Measurements from ENCODE around the gene EN1. TPM values are rescaled to one million over a fixed set of nuclear protein-coding genes. Genes with fewer than 3 reads are reported as not detected.

Gene EN1
- total RNA-seq, 1 experiment from 2014 or later = not detected

GRCh38 chr2:118841828-118842461 is 5.5 kb downstream of the EN1 start:
- Histone ChIP-seq H3K9me2 (ENCODE audit: insufficient read depth) (no peaks in the 10 kb centered on the region), H3K9me3 (ENCODE audit: control insufficient read depth in 1 of 2, insufficient read depth in 1 of 2, low read depth in 1 of 2, low read length in 2 of 2) (no peaks in the 10 kb centered on the region), H3K4me2 (ENCODE audit: low read length) (no peak overlapping the region), H3K9ac (ENCODE audit: low read length) (no peak overlapping the region), H3K79me2 (ENCODE audit: insufficient read depth, low read length) (no peaks in the 10 kb centered on the region), H3K4me3 (replicated peaks in 1 of 2; ENCODE audit: low read depth in 1 of 2, low read length in 2 of 2) (no peak overlapping the region), H3K27ac (ENCODE audit: low read depth, low read length) (no peak overlapping the region), H2AFZ (ENCODE audit: low read depth, low read length, poor library complexity, severe bottlenecking) (no peak overlapping the region), H4K20me1 (ENCODE audit: insufficient read depth) (no peaks in the 10 kb centered on the region), H3K4me1 (ENCODE audit: control insufficient read depth in 1 of 2, insufficient read depth in 2 of 2, low read length in 2 of 2) (no peaks in the 10 kb centered on the region), H3K27me3 (ENCODE audit: insufficient read depth, low read length) (no peaks in the 10 kb centered on the region), H3K36me3 (ENCODE audit: control insufficient read depth in 1 of 2, insufficient read depth in 2 of 2, low read length in 2 of 2) (no peaks in the 10 kb centered on the region)
- BruUV-seq (replicated peaks) = no TSS peak
- TF ChIP-seq EZH2phosphoT487 (IDR thresholded peaks at IDR 0.05; ENCODE audit: borderline replicate concordance) = no peak
- TF ChIP-seq ZFX (IDR thresholded peaks at IDR 0.05) = no peak
- TF ChIP-seq CEBPB (IDR thresholded peaks at IDR 0.05; ENCODE audit: low read depth) = no peak
- no peak for TF ChIP-seq POLR2A (IDR thresholded peaks at IDR 0.05; ENCODE audit: borderline replicate concordance, extremely low read depth, insufficient read depth, insufficient read length)
- TF ChIP-seq SIN3A (IDR thresholded peaks at IDR 0.05; ENCODE audit: low read depth) = no peak
- TF ChIP-seq TCF7L2 (IDR thresholded peaks at IDR 0.05; ENCODE audit: borderline replicate concordance, extremely low read depth, insufficient read depth, insufficient read length) = no peak
- TF ChIP-seq RAD21 (IDR thresholded peaks at IDR 0.05; ENCODE audit: low read depth) = no peak
- TF ChIP-seq FOSL1 (IDR thresholded peaks at IDR 0.05; ENCODE audit: low read depth) = no peak
- TF ChIP-seq, protein P1, sequence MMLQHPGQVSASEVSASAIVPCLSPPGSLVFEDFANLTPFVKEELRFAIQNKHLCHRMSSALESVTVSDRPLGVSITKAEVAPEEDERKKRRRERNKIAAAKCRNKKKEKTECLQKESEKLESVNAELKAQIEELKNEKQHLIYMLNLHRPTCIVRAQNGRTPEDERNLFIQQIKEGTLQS (IDR thresholded peaks at IDR 0.05) = no peak
- no peak for TF ChIP-seq SRF (IDR thresholded peaks at IDR 0.05; ENCODE audit: low read depth)
- TF ChIP-seq, protein P2, sequence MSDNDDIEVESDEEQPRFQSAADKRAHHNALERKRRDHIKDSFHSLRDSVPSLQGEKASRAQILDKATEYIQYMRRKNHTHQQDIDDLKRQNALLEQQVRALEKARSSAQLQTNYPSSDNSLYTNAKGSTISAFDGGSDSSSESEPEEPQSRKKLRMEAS (IDR thresholded peaks at IDR 0.05) = no peak
- TF ChIP-seq POLR2AphosphoS5 (IDR thresholded peaks at IDR 0.05; ENCODE audit: low read depth, low read length) = no peak
- TF ChIP-seq YY1 (IDR thresholded peaks at IDR 0.05; ENCODE audit: extremely low read depth, insufficient replicate concordance, low read depth, low read length) = no peak
- no peak for TF ChIP-seq CBX3 (IDR thresholded peaks at IDR 0.05; ENCODE audit: low read depth)
- TF ChIP-seq ZNF274 (IDR thresholded peaks at IDR 0.05; ENCODE audit: low read depth, low read length) = no peak
- no peak for TF ChIP-seq SP1 (IDR thresholded peaks at IDR 0.05; ENCODE audit: low read depth)
- no peak for TF ChIP-seq CTCF (IDR thresholded peaks at IDR 0.05 in 2 of 3, conservative IDR thresholded peaks at IDR 0.05 in 1 of 3; ENCODE audit: borderline replicate concordance in 1 of 3, insufficient read depth in 1 of 3, low read depth in 2 of 3, low read length in 2 of 3)
- TF ChIP-seq JUND (IDR thresholded peaks at IDR 0.05) = no peak
- no peak for TF ChIP-seq ELF1 (IDR thresholded peaks at IDR 0.05; ENCODE audit: borderline replicate concordance, low read depth)
- no peak for TF ChIP-seq EGR1 (IDR thresholded peaks at IDR 0.05; ENCODE audit: low read depth)
- intact Hi-C loops (cut with micrococcal nuclease) = no loop called here
- DNase-seq (ENCODE audit: low read depth, low spot score) (no peak), ATAC-seq (no peak)
- ChIA-PET CTCF (no interaction called here), RAD21 (ENCODE audit: low non-redundant PET in 1 of 2, low total read pairs in 2 of 2, uncharacterized antibody in 2 of 2, unreplicated experiment in 2 of 2) (no interaction called here), POLR2A (no interaction called here)
